Right atrium auricular region (tissue), 2 donors: Measurements from ENCODE around the gene ITGA3. TPM values are rescaled to one million over a fixed set of nuclear protein-coding genes. Genes with fewer than 3 reads are reported as not detected.

Experiments
- DNase-seq: peaks from one replicate; pipeline ENCODE4 v3.0.0-alpha.2; 2019; ENCODE audit warnings: low spot score
- H3K27ac ChIP-seq, 2 donors: fragments of 200-600 bp; sonication (generic); 1 replicate in 1 of 2; 2 replicates in 1 of 2; pipeline ENCODE4 v1.5.1; 2016 to 2019
- H3K27me3 ChIP-seq, 2 donors: fragments of 200-600 bp; sonication (generic); one replicate each; pipeline versions ENCODE4 v1.5.1 to v1.6.0; 2017 to 2019
- H3K36me3 ChIP-seq: fragments of 200-600 bp; sonication (generic); one replicate; pipeline ENCODE4 v1.5.1; 2016
- H3K4me1 ChIP-seq, 2 donors: fragments of 200-600 bp; sonication (generic); one replicate each; pipeline versions ENCODE4 v1.5.1 to v1.6.0; 2017 to 2019
- H3K4me3 ChIP-seq, 2 donors: fragments of 200-600 bp; sonication (generic); 1 replicate in 1 of 2; 2 replicates in 1 of 2; pipeline ENCODE4 v1.5.1; 2017 to 2019; ENCODE audit warnings: mild to moderate bottlenecking in 1 of 2, moderate library complexity in 1 of 2
- H3K9me3 ChIP-seq, 2 donors: fragments of 200-600 bp; sonication (generic); one replicate each; pipeline ENCODE4 v1.5.1; 2019
- CTCF ChIP-seq, 2 donors: fragments of 200-600 bp; sonication (generic); IDR thresholded peaks; one replicate each; pipeline ENCODE4 v1.5.1; 2019; ENCODE audit warnings: antibody characterized with exemption in 2 of 2
- total RNA-seq, 2 donors: library from RNA; depleted of rRNA; stranded (reverse); fragments of >200 nt; gene quantifications; one replicate each; pipeline ENCODE4 v1.1.0, GENCODE V29; 2016

Gene ITGA3
- total RNA-seq, 2 donors from 2014 or later, result 29.5 to 61.8 TPM

- peaks cover 64% of the 10 kb centered on the region for H3K36me3 ChIP-seq
- H3K9me3 ChIP-seq, result no peaks in the 10 kb centered on the region
- no peak overlapping the region for H3K4me3 ChIP-seq
- TF ChIP-seq CTCF (IDR thresholded peaks at IDR 0.05), result no peak
- no peaks in the 10 kb centered on the region for H3K27me3 ChIP-seq
- no peak for DNase-seq
- H3K4me1 ChIP-seq, result peaks cover 0 to 43% of the 10 kb centered on the region in 2 donors
- no peak overlapping the region for H3K27ac ChIP-seq
Measured at GRCh38 chr17:50135316-50136095, 79.6 kb downstream of the ITGA3 start.

GRCh38 chr17:50136096-50136687 lies 80.3 kb downstream of the ITGA3 start:
- no peaks in the 10 kb centered on the region for H3K9me3 ChIP-seq
- H3K4me3 ChIP-seq, result no peak overlapping the region
- no peaks in the 10 kb centered on the region for H3K27me3 ChIP-seq
- no peak for TF ChIP-seq CTCF (IDR thresholded peaks at IDR 0.05)
- DNase-seq, result no peak
- H3K36me3 ChIP-seq, result peaks cover 71% of the 10 kb centered on the region
- H3K27ac ChIP-seq, result no peak overlapping the region
- H3K4me1 ChIP-seq, result peaks cover 0 to 44% of the 10 kb centered on the region in 2 donors

GRCh38 chr17:50137042-50137441 lies 81.1 kb downstream of the ITGA3 start:
- Histone ChIP-seq H3K4me3 (no peak overlapping the region), H3K9me3 (no peaks in the 10 kb centered on the region), H3K36me3 (peaks cover 78% of the 10 kb centered on the region), H3K27ac (no peak overlapping the region), H3K4me1 (peaks cover 0 to 51% of the 10 kb centered on the region in 2 donors), H3K27me3 (no peaks in the 10 kb centered on the region)
- TF ChIP-seq CTCF (IDR thresholded peaks at IDR 0.05), result no peak
- DNase-seq, result no peak

GRCh38 chr17:50139185-50139783 lies 83.4 kb downstream of the ITGA3 start:
- Histone ChIP-seq H3K4me1 (peaks cover 0 to 41% of the 10 kb centered on the region in 2 donors), H3K4me3 (no peak overlapping the region), H3K27me3 (no peaks in the 10 kb centered on the region), H3K36me3 (peaks cover 96% of the 10 kb centered on the region), H3K9me3 (no peaks in the 10 kb centered on the region), H3K27ac (no peak overlapping the region)
- TF ChIP-seq CTCF (IDR thresholded peaks at IDR 0.05), result no peak
- DNase-seq, result no peak

Other genes starting within 250 kb of the ITGA3 start
- not detected for gene TAC4, start 208.0 kb upstream of the ITGA3 start, total RNA-seq
- gene DLX4, start 86.9 kb upstream of the ITGA3 start, total RNA-seq, result under 1 TPM in 1 of 2 donors, not detected in 1; 0.71 TPM
- gene DLX3, start 60.9 kb upstream of the ITGA3 start, total RNA-seq, result under 1 TPM in 1 of 2 donors, not detected in 1; 0.12 TPM
- gene PDK2, start 39.2 kb downstream of the ITGA3 start, total RNA-seq, result 100 to 1,000 TPM; 186 to 214 TPM
- 1 to 10 TPM in 1 of 2 donors, under 1 TPM in 1; 0.78 to 1.1 TPM for gene SAMD14, start 74.0 kb downstream of the ITGA3 start, total RNA-seq
- 10 to 100 TPM; 16.9 to 24.2 TPM for gene PPP1R9B, start 94.6 kb downstream of the ITGA3 start, total RNA-seq
- 100 to 1,000 TPM; 120 to 207 TPM for gene SGCA, start 109.9 kb downstream of the ITGA3 start, total RNA-seq
- gene COL1A1, start 145.5 kb downstream of the ITGA3 start, total RNA-seq, result 100 to 1,000 TPM in 1 of 2 donors, 10 to 100 TPM in 1; 19.8 to 180 TPM
- not detected for gene TMEM92, start 218.4 kb downstream of the ITGA3 start, total RNA-seq